Lower leg skin (tissue), 3 donors: ENCODE measurements around the gene PTGIS.

Experiments
- CTCF ChIP-seq, 3 donors: fragments of 450-650 bp; IDR thresholded peaks; one replicate each; pipeline ENCODE4 v1.5.1; 2016; ENCODE audit warnings: antibody characterized with exemption in 3 of 3, mild to moderate bottlenecking in 3 of 3, moderate library complexity in 2 of 3
- POLR2A ChIP-seq, 2 donors: fragments of 450-650 bp; IDR thresholded peaks; one replicate each; pipeline ENCODE4 v1.6.1; 2016 to 2017; ENCODE audit warnings: antibody characterized with exemption in 2 of 2, mild to moderate bottlenecking in 1 of 2, moderate library complexity in 1 of 2

- TF ChIP-seq CTCF (IDR thresholded peaks at IDR 0.05) (peak in 1 of 3 donors; percentile 15), POLR2A (IDR thresholded peaks at IDR 0.05) (no peak)
These were observed 19.5 kb downstream of the PTGIS start for GRCh38 chr20:49548371-49548947.
